ENCODE measurements around the gene RAB3IP.
"Not testable (repeated sequence)": the region's sequence is repeated elsewhere in the genome, so short reads cannot be mapped to it uniquely, and the experiment has no call there.

RAB3IP gene

DNA sequence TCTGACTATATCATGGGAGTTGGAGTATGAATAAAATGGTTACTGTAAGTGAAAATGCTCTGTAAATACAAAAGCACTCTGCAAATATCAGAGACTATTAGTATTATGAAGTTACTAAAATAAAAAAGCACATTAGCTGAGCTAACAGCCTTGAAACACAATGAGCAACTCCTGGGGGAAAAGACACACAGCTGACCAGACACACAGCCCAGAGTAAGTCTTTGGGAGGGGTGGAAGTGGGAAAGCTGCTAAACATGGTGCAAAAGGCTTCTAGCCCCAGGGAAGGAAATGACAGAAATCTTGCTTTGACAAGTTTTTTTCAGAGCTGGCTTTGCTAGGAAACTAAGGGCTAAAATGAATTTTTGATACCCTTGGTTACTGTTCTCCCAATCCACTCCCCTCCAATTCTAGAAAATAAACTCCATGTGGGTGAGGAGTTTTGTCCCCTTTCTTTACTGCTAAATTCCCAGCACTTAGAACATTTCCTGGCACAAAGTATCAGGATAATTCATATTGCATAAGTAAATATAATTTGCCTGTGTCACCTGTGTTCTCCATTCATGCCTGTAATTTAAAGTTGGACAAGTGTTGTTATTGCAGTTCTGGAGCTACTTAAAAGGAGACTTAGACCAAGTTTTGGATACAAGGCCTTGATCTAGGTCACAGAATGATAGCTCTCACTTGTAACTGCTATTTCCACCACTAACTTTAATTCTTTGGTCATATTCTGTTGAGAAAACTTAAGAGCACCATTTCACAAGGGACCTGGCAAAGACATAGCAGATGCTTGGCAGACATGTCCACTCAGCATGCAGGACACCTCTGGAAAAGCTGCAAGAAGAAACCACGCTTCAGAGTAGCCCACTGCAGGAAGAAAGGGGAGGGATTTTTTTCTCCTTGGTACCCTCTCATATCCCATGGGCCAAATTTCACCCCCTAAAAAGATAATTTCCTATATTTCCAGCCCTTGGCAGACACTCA, 19.0 kb upstream of the RAB3IP start:
- Histone ChIP-seq H3K27ac (ENCODE audit: low read depth, low read length) (no peak overlapping the region), H3K27me3 (ENCODE audit: control insufficient read depth, insufficient read depth, low read length) (no peaks in the 10 kb centered on the region), H3K36me3 (ENCODE audit: control insufficient read depth, insufficient read depth, low read length) (no peaks in the 10 kb centered on the region), H3K9ac (ENCODE audit: low read length) (no peak overlapping the region), H3K4me1 (ENCODE audit: control insufficient read depth, insufficient read depth, low read length) (no peaks in the 10 kb centered on the region), H3K4me3 (ENCODE audit: low read length) (no peak overlapping the region)

DNA sequence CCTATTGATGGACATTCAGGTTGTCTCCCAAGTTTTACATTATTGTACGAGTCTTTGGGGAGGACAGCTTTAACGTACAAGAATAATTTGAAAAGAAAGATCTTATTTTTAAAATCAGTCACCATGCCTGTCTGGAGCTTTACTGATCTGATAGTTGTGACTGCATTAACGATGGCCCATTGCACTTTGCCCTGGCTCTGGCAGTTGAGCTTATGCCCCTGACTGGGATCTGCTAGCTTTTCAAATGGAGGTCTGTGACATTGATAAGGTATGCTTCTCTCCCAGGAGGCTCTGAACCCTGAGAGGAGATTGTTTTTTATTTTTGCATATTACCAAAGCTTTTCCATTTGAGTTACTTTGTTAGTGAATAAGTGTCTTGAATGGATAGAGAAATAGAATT, 17.9 kb upstream of the RAB3IP start:
- no peak overlapping the region for H3K27ac ChIP-seq (ENCODE audit: low read depth, low read length)
- H3K9ac ChIP-seq (ENCODE audit: low read length) = no peak overlapping the region
- H3K4me1 ChIP-seq (ENCODE audit: control insufficient read depth, insufficient read depth, low read length) = no peaks in the 10 kb centered on the region
- no peaks in the 10 kb centered on the region for H3K36me3 ChIP-seq (ENCODE audit: control insufficient read depth, insufficient read depth, low read length)
- H3K27me3 ChIP-seq (ENCODE audit: control insufficient read depth, insufficient read depth, low read length) = no peaks in the 10 kb centered on the region
- no peak overlapping the region for H3K4me3 ChIP-seq (ENCODE audit: low read length)

DNA sequence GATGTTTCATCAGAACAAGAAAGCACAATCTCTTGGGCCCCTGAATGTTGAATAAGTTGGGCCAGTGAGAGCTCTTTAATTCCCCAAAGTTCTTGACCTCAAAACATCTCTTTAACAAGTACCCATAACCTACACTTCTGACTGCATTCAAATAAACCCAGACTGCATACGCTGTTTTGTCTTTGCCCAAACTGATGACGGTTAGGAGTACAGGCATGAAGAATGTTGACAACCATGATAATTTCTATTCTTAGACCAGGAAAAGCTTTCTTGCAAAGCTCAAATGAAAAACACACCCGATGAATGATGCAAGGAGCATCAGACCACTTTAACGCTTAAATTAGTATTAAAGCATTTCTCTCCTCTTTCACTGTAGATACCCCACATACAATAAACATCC, 11.7 kb upstream of the RAB3IP start:
- Histone ChIP-seq H3K4me1 (ENCODE audit: control insufficient read depth, insufficient read depth, low read length) (no peaks in the 10 kb centered on the region), H3K27ac (ENCODE audit: low read depth, low read length) (no peak overlapping the region), H3K36me3 (ENCODE audit: control insufficient read depth, insufficient read depth, low read length) (no peaks in the 10 kb centered on the region), H3K27me3 (ENCODE audit: control insufficient read depth, insufficient read depth, low read length) (no peaks in the 10 kb centered on the region), H3K4me3 (ENCODE audit: low read length) (no peak overlapping the region), H3K9ac (ENCODE audit: low read length) (no peak overlapping the region)

DNA sequence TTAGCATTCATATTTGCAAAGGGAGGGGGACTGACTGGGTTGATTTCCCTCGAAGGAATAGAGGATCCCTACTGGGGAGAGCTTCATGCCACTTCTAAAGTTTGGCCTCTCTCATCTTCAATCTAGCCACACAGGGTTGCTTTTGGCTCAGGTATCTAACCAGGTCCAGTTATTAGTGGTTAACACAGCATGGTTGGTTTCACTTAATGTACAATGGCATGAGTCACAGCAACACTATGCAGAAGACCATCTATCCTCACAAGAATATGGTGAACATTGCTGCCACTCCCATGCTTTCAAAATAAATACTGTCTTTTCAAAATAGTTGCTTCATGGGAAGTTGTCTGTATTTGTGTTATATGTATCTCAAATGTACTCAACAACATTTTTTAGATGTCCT, 6.6 kb upstream of the RAB3IP start:
- Histone ChIP-seq H3K27me3 (ENCODE audit: control insufficient read depth, insufficient read depth, low read length) (no peaks in the 10 kb centered on the region), H3K27ac (ENCODE audit: low read depth, low read length) (no peak overlapping the region), H3K4me1 (ENCODE audit: control insufficient read depth, insufficient read depth, low read length) (no peaks in the 10 kb centered on the region), H3K9ac (ENCODE audit: low read length) (no peak overlapping the region), H3K36me3 (ENCODE audit: control insufficient read depth, insufficient read depth, low read length) (no peaks in the 10 kb centered on the region), H3K4me3 (ENCODE audit: low read length) (no peak overlapping the region)

DNA sequence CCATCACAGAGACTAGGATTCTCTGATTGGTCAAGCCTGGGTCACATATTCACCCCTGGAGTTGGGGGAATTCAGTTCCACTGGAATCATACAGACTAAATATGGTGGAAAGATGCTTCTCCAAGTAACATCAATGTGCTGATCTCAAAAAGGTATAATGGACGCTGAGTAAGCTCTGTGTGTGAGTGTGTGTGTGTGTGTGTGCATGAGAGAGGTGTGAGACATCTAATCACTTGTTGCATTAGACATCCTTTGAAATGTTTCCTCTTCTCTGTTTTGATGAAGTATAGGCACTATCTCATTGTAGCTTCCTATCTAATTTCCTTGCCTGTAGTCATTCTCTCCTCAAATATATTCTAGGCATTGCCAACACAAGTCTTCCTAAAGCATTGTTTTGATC, 5.0 kb upstream of the RAB3IP start:
- Histone ChIP-seq H3K4me1 (ENCODE audit: control insufficient read depth, insufficient read depth, low read length) (no peaks in the 10 kb centered on the region), H3K27me3 (ENCODE audit: control insufficient read depth, insufficient read depth, low read length) (no peaks in the 10 kb centered on the region), H3K9ac (ENCODE audit: low read length) (no peak overlapping the region), H3K36me3 (ENCODE audit: control insufficient read depth, insufficient read depth, low read length) (no peaks in the 10 kb centered on the region), H3K4me3 (ENCODE audit: low read length) (no peak overlapping the region), H3K27ac (ENCODE audit: low read depth, low read length) (no peak overlapping the region)

DNA sequence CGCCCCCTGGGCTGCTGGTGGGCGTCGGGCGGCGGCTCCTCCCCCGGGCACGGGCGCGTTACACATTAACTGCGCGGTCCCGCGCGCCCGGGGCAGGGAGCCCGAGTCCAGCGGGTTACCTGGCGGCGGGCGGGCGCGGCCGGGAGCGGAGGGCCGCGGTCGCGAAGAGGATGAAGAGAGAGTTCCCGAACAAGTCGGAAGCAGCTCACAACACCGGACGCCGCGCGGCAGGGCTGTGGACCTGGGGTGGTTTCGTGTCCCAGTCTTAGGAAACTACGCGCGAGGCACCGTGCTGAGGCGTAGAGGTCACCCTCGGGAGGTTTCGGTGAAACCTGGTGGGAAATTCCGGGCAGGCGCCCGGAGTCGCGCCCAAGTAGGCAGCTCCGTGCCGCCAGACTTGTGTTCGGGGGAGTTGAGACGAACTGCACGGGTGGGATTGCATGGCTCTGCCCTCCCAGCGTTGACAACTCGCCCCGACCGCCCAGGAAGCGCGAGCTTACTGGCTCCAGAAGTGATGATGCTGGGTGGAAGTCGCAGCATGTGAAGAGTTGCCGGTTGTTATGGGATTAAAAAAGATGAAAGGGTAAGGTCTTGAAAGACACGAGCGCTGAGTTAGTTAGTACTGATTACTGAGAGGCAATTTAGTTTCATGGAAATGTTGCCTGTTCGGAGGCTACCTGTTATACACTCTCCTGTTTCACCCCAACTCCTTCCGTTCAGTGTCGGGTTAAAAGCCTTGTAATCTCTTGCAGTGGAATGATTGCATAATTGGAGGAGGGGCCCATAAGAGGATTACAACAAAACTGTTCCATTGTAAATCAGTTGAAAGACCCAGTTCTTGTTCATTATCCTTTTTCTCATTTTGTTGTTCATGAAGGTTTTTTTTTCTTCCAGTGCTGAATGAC, 879 bp downstream of the RAB3IP start:
- no peaks in the 10 kb centered on the region for H3K36me3 ChIP-seq (ENCODE audit: control insufficient read depth, insufficient read depth, low read length)
- peak overlapping the region; percentile 14 for H3K27ac ChIP-seq (ENCODE audit: low read depth, low read length)
- H3K4me1 ChIP-seq (ENCODE audit: control insufficient read depth, insufficient read depth, low read length) = peaks cover 8% of the 10 kb centered on the region
- no peaks in the 10 kb centered on the region for H3K27me3 ChIP-seq (ENCODE audit: control insufficient read depth, insufficient read depth, low read length)
- peak overlapping the region; percentile 62 for H3K9ac ChIP-seq (ENCODE audit: low read length)
- peak overlapping the region; percentile 95 for H3K4me3 ChIP-seq (ENCODE audit: low read length)

DNA sequence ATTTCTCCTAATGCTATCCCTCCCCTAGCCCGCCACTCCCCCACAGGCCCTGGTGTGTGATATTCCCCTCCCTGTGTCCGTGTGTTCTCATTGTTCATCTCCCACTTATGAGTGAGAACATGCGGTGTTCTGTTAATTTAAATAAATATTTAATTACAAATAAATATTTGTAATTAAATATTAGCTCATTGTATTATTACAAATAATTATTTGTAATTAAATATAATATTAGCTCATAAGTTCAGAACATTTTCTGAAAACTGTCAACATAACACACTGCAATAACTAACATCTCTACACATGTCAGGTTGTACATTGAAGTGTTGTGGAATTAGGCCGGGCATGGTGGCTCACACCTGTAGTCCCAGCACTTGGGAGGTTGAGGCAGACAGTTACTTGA, 5.4 kb downstream of the RAB3IP start:
- H3K27me3 ChIP-seq (ENCODE audit: control insufficient read depth, insufficient read depth, low read length) = no peaks in the 10 kb centered on the region
- no peak overlapping the region for H3K9ac ChIP-seq (ENCODE audit: low read length)
- H3K4me1 ChIP-seq (ENCODE audit: control insufficient read depth, insufficient read depth, low read length) = peaks cover 8% of the 10 kb centered on the region
- no peak overlapping the region for H3K27ac ChIP-seq (ENCODE audit: low read depth, low read length)
- H3K4me3 ChIP-seq (ENCODE audit: low read length) = no peak overlapping the region
- no peaks in the 10 kb centered on the region for H3K36me3 ChIP-seq (ENCODE audit: control insufficient read depth, insufficient read depth, low read length)

DNA sequence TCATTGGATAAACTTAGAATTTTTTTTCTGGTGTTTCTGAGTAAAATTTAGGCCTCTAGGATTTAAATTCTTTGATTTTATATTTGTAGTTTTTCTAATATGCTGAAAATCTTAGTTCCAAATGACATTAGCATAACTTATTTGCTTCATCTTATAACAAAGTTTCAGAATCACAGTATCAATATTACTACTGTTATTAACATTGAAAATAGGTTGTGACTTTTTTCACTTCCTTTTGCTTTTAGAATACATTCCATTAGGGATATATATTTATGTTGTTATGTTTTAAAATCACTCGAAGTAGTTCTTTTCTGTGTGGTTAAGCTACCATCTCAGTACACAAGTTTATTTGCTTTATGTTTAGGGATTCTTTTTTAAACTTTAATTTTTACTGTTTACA, 12.8 kb downstream of the RAB3IP start:
- H3K4me1 ChIP-seq (ENCODE audit: control insufficient read depth, insufficient read depth, low read length) = no peaks in the 10 kb centered on the region
- H3K36me3 ChIP-seq (ENCODE audit: control insufficient read depth, insufficient read depth, low read length) = no peaks in the 10 kb centered on the region
- no peak overlapping the region for H3K9ac ChIP-seq (ENCODE audit: low read length)
- H3K4me3 ChIP-seq (ENCODE audit: low read length) = no peak overlapping the region
- no peak overlapping the region for H3K27ac ChIP-seq (ENCODE audit: low read depth, low read length)
- no peaks in the 10 kb centered on the region for H3K27me3 ChIP-seq (ENCODE audit: control insufficient read depth, insufficient read depth, low read length)

DNA sequence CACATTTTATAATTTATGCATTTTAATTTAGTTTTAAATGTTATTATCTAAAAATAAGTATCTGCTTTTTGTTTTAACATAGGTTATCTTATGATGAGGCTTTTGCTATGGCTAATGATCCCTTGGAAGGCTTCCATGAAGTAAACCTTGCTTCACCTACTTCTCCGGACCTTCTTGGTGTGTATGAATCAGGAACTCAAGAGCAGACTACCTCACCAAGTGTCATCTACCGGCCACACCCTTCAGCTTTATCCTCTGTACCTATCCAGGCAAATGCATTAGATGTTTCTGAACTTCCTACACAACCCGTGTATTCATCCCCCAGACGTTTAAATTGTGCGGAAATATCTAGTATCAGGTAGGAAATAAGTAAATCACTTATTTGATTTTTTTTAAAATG, 16.6 kb downstream of the RAB3IP start:
- Histone ChIP-seq H3K36me3 (ENCODE audit: control insufficient read depth, insufficient read depth, low read length) (peaks cover 3% of the 10 kb centered on the region), H3K4me1 (ENCODE audit: control insufficient read depth, insufficient read depth, low read length) (no peaks in the 10 kb centered on the region), H3K27ac (ENCODE audit: low read depth, low read length) (no peak overlapping the region)

DNA sequence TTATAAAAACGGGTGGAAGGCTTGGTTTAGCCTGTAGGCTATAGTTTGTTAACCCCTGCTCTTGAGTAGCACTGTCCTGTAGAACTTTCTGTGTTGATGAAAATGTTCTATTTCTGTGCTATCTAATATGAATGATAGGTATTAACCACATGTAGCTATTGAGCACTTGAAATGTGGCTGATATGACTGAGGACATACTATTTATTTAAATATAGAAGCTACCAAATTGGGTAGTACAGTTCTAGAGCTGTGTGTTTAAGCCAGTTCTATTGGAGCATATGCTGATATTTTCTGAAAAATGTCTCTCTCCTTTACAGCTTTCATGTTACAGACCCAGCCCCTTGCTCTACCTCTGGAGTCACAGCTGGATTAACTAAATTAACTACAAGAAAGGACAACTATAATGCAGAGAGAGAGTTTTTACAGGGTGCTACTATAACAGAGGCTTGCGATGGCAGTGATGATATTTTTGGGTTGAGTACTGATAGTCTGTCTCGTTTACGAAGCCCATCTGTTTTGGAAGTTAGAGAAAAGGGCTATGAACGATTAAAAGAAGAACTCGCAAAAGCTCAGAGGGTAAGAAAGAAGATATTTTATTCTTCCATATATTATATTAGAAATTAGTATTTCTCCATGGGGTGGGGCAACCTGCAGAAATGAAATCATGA, 17.6 kb downstream of the RAB3IP start:
- H3K27me3 ChIP-seq (ENCODE audit: control insufficient read depth, insufficient read depth, low read length) = no peaks in the 10 kb centered on the region
- no peak overlapping the region for H3K9ac ChIP-seq (ENCODE audit: low read length)
- H3K4me1 ChIP-seq (ENCODE audit: control insufficient read depth, insufficient read depth, low read length) = no peaks in the 10 kb centered on the region
- no peak overlapping the region for H3K27ac ChIP-seq (ENCODE audit: low read depth, low read length)
- peaks cover 3% of the 10 kb centered on the region for H3K36me3 ChIP-seq (ENCODE audit: control insufficient read depth, insufficient read depth, low read length)
- no peak overlapping the region for H3K4me3 ChIP-seq (ENCODE audit: low read length)

More for the DNA sequence above, 16.6 kb downstream of the RAB3IP start:
- Histone ChIP-seq H3K9ac (ENCODE audit: low read length) (no peak overlapping the region), H3K4me3 (ENCODE audit: low read length) (no peak overlapping the region), H3K27me3 (ENCODE audit: control insufficient read depth, insufficient read depth, low read length) (no peaks in the 10 kb centered on the region)

DNA sequence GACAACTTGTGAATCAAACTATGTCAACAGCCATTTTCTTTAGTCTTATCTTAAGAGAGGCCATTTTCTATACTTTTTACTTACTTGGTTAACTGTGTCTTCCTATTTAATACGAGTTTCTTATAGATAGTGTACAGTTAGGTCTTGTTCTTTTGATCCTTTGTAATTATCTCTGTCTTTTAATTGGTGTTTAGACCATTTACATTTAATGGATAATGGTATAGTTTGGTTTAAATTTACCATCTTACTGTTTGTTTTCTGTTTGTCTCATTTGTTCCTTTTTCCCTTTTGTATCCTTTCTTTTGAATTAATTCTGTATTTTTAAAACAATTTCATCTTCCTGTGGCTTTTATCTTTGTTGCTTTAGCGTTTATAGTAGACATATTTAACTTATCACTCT, 19.4 kb downstream of the RAB3IP start:
- Histone ChIP-seq H3K36me3 (ENCODE audit: control insufficient read depth, insufficient read depth, low read length) (peaks cover 3% of the 10 kb centered on the region), H3K27ac (ENCODE audit: low read depth, low read length) (no peak overlapping the region), H3K27me3 (ENCODE audit: control insufficient read depth, insufficient read depth, low read length) (no peaks in the 10 kb centered on the region), H3K4me1 (ENCODE audit: control insufficient read depth, insufficient read depth, low read length) (no peaks in the 10 kb centered on the region), H3K9ac (ENCODE audit: low read length) (no peak overlapping the region), H3K4me3 (ENCODE audit: low read length) (no peak overlapping the region)

DNA sequence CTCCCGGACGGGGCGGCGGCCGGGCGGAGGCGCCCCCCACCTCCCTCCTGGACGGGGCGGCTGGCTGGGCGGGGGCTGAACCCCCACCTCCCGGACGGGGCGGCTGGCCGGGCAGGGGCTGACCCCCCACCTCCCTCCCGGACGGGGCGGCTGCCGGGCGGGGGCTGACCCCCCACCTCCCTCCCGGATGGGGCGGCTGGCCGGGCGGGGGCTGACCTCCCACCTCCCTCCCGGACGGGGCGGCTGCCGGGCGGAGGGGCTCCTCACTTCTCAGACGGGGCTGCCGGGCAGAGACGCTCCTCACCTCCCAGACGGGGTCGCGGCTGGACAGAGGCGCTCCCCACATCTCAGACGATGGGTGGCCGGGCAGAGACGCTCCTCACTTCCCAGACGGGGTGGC, 20.9 kb downstream of the RAB3IP start:
- H3K36me3 ChIP-seq (ENCODE audit: control insufficient read depth, insufficient read depth, low read length); H3K27ac ChIP-seq (ENCODE audit: low read depth, low read length); H3K4me1 ChIP-seq (ENCODE audit: control insufficient read depth, insufficient read depth, low read length); H3K9ac ChIP-seq (ENCODE audit: low read length); H3K4me3 ChIP-seq (ENCODE audit: low read length); H3K27me3 ChIP-seq (ENCODE audit: control insufficient read depth, insufficient read depth, low read length): not testable (repeated sequence)

Measured in rectal smooth muscle tissue (tissue), 1 donor.